Right hindlimb (tissue), 1 donor: ENCODE results near the gene CPNE9.
"Not testable (repeated sequence)": the region's sequence is repeated elsewhere in the genome, so short reads cannot be mapped to it uniquely, and the experiment has no call there.

Experiments used
- DNase-seq: peaks from one replicate; pipeline ENCODE4 v3.0.0-alpha.2; 2018

Gene CPNE9

GRCh38 chr3:9749645-9750555 lies 46.3 kb downstream of the CPNE9 start, which contains the start of gene OGG1:
Gene OGG1 (plus strand): TSS chr3:9749952. CDS start chr3:9750287, 335 bp downstream.
- DNase-seq = peak; percentile 98

GRCh38 chr3:9750556-9751411 lies 47.2 kb downstream of the CPNE9 start:
- DNase-seq = no peak

GRCh38 chr3:9754678-9755077 lies 51.0 kb downstream of the CPNE9 start:
- no peak for DNase-seq

- no peak for DNase-seq
Observed at GRCh38 chr3:9757427-9757826, 53.8 kb downstream of the CPNE9 start.

GRCh38 chr3:9760779-9761505 lies 57.3 kb downstream of the CPNE9 start:
- no peak for DNase-seq

GRCh38 chr3:9761919-9762318 lies 58.3 kb downstream of the CPNE9 start:
- no peak for DNase-seq

- no peak for DNase-seq
Observed at GRCh38 chr3:9762871-9763270, 59.2 kb downstream of the CPNE9 start.

GRCh38 chr3:9765865-9766264 lies 62.2 kb downstream of the CPNE9 start:
- no peak for DNase-seq

GRCh38 chr3:9767418-9767817 lies 63.8 kb downstream of the CPNE9 start:
- no peak for DNase-seq

GRCh38 chr3:9768141-9768775 lies 64.6 kb downstream of the CPNE9 start:
- no peak for DNase-seq

GRCh38 chr3:9769012-9769411 lies 65.4 kb downstream of the CPNE9 start:
- no peak for DNase-seq

- peak; percentile 91 for DNase-seq
Observed at GRCh38 chr3:9769426-9770275, 66.0 kb downstream of the CPNE9 start, which contains the start of gene CAMK1. Gene CAMK1 (minus strand): TSS chr3:9769947. CDS start chr3:9767749, 2,198 bp downstream.

GRCh38 chr3:9770276-9770812 lies 66.7 kb downstream of the CPNE9 start:
- DNase-seq = peak; percentile 85

GRCh38 chr3:9771007-9771406 lies 67.4 kb downstream of the CPNE9 start:
- DNase-seq = not testable (repeated sequence)

GRCh38 chr3:9776896-9777693 lies 73.5 kb downstream of the CPNE9 start:
- DNase-seq = no peak

GRCh38 chr3:9777694-9778021 lies 74.0 kb downstream of the CPNE9 start:
- DNase-seq = no peak

GRCh38 chr3:9778143-9779074 lies 74.8 kb downstream of the CPNE9 start:
- no peak for DNase-seq

- no peak for DNase-seq
Observed at GRCh38 chr3:9779075-9779593, 75.5 kb downstream of the CPNE9 start.
